Measurements from ENCODE around the gene GALNT5.

The GALNT5 gene

DNA sequence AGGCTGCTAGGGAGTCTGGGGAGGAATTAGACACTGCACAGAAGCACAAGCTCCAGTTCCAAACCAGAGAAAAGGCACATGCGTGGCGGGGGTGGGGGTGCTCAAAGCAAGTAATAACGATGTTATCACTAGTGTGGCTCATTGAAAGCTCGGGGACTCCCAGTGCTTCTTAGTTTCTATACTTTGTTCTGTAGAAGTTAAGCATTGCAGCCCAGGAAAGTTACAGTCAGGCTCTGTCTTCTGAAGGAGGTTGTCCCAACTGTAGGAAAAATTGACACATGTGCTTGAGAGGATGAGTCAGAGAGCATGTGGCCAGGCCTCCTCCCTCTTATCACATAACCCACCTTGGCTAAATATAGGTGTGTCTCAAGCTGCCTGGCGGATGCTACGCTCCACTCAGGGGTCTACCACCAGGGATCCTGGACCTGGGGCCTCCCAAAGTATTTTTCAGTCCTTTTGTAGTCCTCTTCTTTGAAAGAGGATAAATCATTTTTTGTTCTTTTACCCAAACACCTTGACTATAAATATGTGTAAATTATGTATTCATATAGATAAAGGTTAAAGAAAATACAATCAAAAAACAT is 3.8 kb downstream of the GALNT5 start:
- no peak overlapping the region for H3K9ac ChIP-seq (ENCODE audit: low read length)
- no peak overlapping the region for H3K23ac ChIP-seq (ENCODE audit: low read length)
- H3K14ac ChIP-seq (ENCODE audit: low read length): no peak overlapping the region
- no peak overlapping the region for H2BK12ac ChIP-seq (ENCODE audit: low read length)
- H3K4me2 ChIP-seq (ENCODE audit: low read length): no peak overlapping the region
- DNase-seq: peak; percentile 11 to 59
- no peak overlapping the region for H3K27ac ChIP-seq (ENCODE audit: low read depth, low read length)
- H2AFZ ChIP-seq (ENCODE audit: insufficient read depth, low read length, poor library complexity): no peak overlapping the region
- no peak overlapping the region for H3K18ac ChIP-seq (ENCODE audit: low read length)
- no peak overlapping the region for H2BK120ac ChIP-seq (ENCODE audit: insufficient read depth, low read length, poor library complexity)
- no peak overlapping the region for H3K4me3 ChIP-seq (ENCODE audit: low read depth, low read length)
- H2BK5ac ChIP-seq (ENCODE audit: low read depth, low read length, poor library complexity): no peak overlapping the region
- H4K12ac ChIP-seq (ENCODE audit: low read depth, low read length): no peak overlapping the region
- no peak overlapping the region for H2AK5ac ChIP-seq (ENCODE audit: low read length)
- no peak overlapping the region for H4K8ac ChIP-seq (ENCODE audit: low read depth, low read length)
- no CpG with 5 or more reads among the region's 6 CpGs for WGBS (ENCODE audit: extremely low coverage, insufficient coverage, insufficient read length)
- H3K79me2 ChIP-seq (ENCODE audit: control insufficient read depth, insufficient read depth, low read length, poor library complexity): no peaks in the 10 kb centered on the region
- no peaks in the 10 kb centered on the region for H3K27me3 ChIP-seq (ENCODE audit: insufficient read depth, low read length)
- H3K79me1 ChIP-seq (ENCODE audit: low read length): peaks cover 2% of the 10 kb centered on the region
- no peak overlapping the region for H3K4ac ChIP-seq (ENCODE audit: low read depth, low read length)
- H3K4me1 ChIP-seq (ENCODE audit: control insufficient read depth in 1 of 2, insufficient read depth in 2 of 2, low read length in 2 of 2): peaks cover 9 to 11% of the 10 kb centered on the region in 2 experiments
- no peaks in the 10 kb centered on the region for H3K9me3 ChIP-seq (ENCODE audit: insufficient read depth, low read depth, low read length)
- H3K36me3 ChIP-seq (ENCODE audit: control insufficient read depth in 1 of 2, insufficient read depth in 2 of 2, low read length in 2 of 2): no peaks in the 10 kb centered on the region
- no peak overlapping the region for H4K91ac ChIP-seq (ENCODE audit: low read depth, low read length)

DNA sequence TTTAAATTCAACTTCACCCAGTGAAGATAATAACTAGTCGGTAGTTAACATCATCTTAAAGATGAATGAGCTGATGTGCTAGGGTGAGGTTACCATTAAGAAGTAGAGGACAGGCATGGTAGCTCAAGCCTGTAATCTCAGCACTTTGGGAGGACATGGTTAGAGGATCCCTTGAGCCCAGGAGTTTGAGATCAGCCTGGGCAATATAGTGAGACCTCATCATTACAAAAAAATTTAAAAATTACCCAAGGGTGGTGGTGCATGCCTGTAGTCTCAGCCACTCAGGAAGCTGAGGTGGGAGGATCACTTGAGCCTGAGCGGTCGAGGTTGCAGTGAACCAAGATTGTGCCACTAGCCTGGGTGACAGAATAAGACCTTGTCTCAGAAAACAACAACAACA is 4.7 kb downstream of the GALNT5 start:
- Histone ChIP-seq H3K79me1 (ENCODE audit: low read length) (peaks cover 2% of the 10 kb centered on the region), H3K27ac (ENCODE audit: low read depth, low read length) (no peak overlapping the region), H3K4me3 (ENCODE audit: low read depth, low read length) (no peak overlapping the region), H3K27me3 (ENCODE audit: insufficient read depth, low read length) (no peaks in the 10 kb centered on the region), H2BK5ac (ENCODE audit: low read depth, low read length, poor library complexity) (no peak overlapping the region), H3K9ac (ENCODE audit: low read length) (no peak overlapping the region), H3K4ac (ENCODE audit: low read depth, low read length) (no peak overlapping the region), H4K8ac (ENCODE audit: low read depth, low read length) (no peak overlapping the region), H2BK12ac (ENCODE audit: low read length) (no peak overlapping the region), H3K36me3 (ENCODE audit: control insufficient read depth in 1 of 2, insufficient read depth in 2 of 2, low read length in 2 of 2) (no peaks in the 10 kb centered on the region), H2AFZ (ENCODE audit: insufficient read depth, low read length, poor library complexity) (no peak overlapping the region), H4K91ac (ENCODE audit: low read depth, low read length) (no peak overlapping the region), H3K14ac (ENCODE audit: low read length) (no peak overlapping the region), H3K18ac (ENCODE audit: low read length) (no peak overlapping the region), H3K23ac (ENCODE audit: low read length) (no peak overlapping the region), H2AK5ac (ENCODE audit: low read length) (no peak overlapping the region), H3K4me2 (ENCODE audit: low read length) (no peak overlapping the region), H3K79me2 (ENCODE audit: control insufficient read depth, insufficient read depth, low read length, poor library complexity) (no peaks in the 10 kb centered on the region), H3K4me1 (ENCODE audit: control insufficient read depth in 1 of 2, insufficient read depth in 2 of 2, low read length in 2 of 2) (peaks cover 9 to 11% of the 10 kb centered on the region in 2 experiments), H2BK120ac (ENCODE audit: insufficient read depth, low read length, poor library complexity) (no peak overlapping the region), H3K9me3 (ENCODE audit: insufficient read depth, low read depth, low read length) (no peaks in the 10 kb centered on the region), H4K12ac (ENCODE audit: low read depth, low read length) (no peak overlapping the region)
- DNase-seq: peak in 1 of 2 donors; percentile 32
- WGBS (ENCODE audit: extremely low coverage, insufficient coverage, insufficient read length): no CpG with 5 or more reads among the region's 3 CpGs

GRCh38 chr2:157264099-157264498 is 6.6 kb downstream of the GALNT5 start:
- H2AFZ ChIP-seq (ENCODE audit: insufficient read depth, low read length, poor library complexity): no peak overlapping the region
- no CpG with 5 or more reads among the region's 3 CpGs for WGBS (ENCODE audit: extremely low coverage, insufficient coverage, insufficient read length)
- H3K27me3 ChIP-seq (ENCODE audit: insufficient read depth, low read length): no peaks in the 10 kb centered on the region
- H4K12ac ChIP-seq (ENCODE audit: low read depth, low read length): no peak overlapping the region
- H3K27ac ChIP-seq (ENCODE audit: low read depth, low read length): no peak overlapping the region
- H3K9ac ChIP-seq (ENCODE audit: low read length): no peak overlapping the region
- H3K4me3 ChIP-seq (ENCODE audit: low read depth, low read length): no peak overlapping the region
- no peak overlapping the region for H2BK12ac ChIP-seq (ENCODE audit: low read length)
- no peak overlapping the region for H2BK120ac ChIP-seq (ENCODE audit: insufficient read depth, low read length, poor library complexity)
- peaks cover 2% of the 10 kb centered on the region for H3K79me1 ChIP-seq (ENCODE audit: low read length)
- no peak overlapping the region for H3K23ac ChIP-seq (ENCODE audit: low read length)
- H4K8ac ChIP-seq (ENCODE audit: low read depth, low read length): no peak overlapping the region
- H4K91ac ChIP-seq (ENCODE audit: low read depth, low read length): no peak overlapping the region
- DNase-seq: peak; percentile 47 to 90
- peaks cover 9 to 11% of the 10 kb centered on the region in 2 experiments for H3K4me1 ChIP-seq (ENCODE audit: control insufficient read depth in 1 of 2, insufficient read depth in 2 of 2, low read length in 2 of 2)
- no peaks in the 10 kb centered on the region for H3K36me3 ChIP-seq (ENCODE audit: control insufficient read depth in 1 of 2, insufficient read depth in 2 of 2, low read length in 2 of 2)
- no peaks in the 10 kb centered on the region for H3K9me3 ChIP-seq (ENCODE audit: insufficient read depth, low read depth, low read length)
- no peak overlapping the region for H2BK5ac ChIP-seq (ENCODE audit: low read depth, low read length, poor library complexity)
- no peak overlapping the region for H3K4me2 ChIP-seq (ENCODE audit: low read length)
- H2AK5ac ChIP-seq (ENCODE audit: low read length): no peak overlapping the region
- H3K14ac ChIP-seq (ENCODE audit: low read length): no peak overlapping the region
- H3K4ac ChIP-seq (ENCODE audit: low read depth, low read length): no peak overlapping the region
- H3K79me2 ChIP-seq (ENCODE audit: control insufficient read depth, insufficient read depth, low read length, poor library complexity): no peaks in the 10 kb centered on the region
- H3K18ac ChIP-seq (ENCODE audit: low read length): no peak overlapping the region

DNA sequence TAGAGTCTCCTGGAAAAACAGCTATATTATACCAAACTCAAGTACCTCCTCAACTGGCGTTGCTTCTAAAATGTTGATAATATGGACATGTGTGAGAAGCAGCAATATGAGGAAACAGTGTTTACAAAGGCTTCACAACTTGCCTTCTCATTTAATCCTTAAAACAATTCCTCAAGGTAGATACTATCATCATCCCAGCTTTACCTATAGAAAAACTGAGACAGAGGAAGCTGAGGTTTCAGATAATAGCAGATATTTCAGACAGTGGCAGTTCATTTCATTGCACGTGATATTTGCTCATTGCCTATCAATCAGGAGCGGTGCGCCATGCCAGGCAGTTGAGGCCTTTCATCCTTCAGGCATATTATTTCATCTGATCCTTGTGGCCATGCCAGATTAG is 8.3 kb downstream of the GALNT5 start:
- Histone ChIP-seq H3K4me1 (ENCODE audit: control insufficient read depth in 1 of 2, insufficient read depth in 2 of 2, low read length in 2 of 2) (peaks cover 6 to 8% of the 10 kb centered on the region in 2 experiments), H3K27me3 (ENCODE audit: insufficient read depth, low read length) (no peaks in the 10 kb centered on the region), H2BK120ac (ENCODE audit: insufficient read depth, low read length, poor library complexity) (peak overlapping the region; percentile 3), H3K27ac (ENCODE audit: low read depth, low read length) (no peak overlapping the region), H3K4me3 (ENCODE audit: low read depth, low read length) (no peak overlapping the region), H2AK5ac (ENCODE audit: low read length) (no peak overlapping the region), H3K4me2 (ENCODE audit: low read length) (no peak overlapping the region), H3K79me2 (ENCODE audit: control insufficient read depth, insufficient read depth, low read length, poor library complexity) (no peaks in the 10 kb centered on the region), H2AFZ (ENCODE audit: insufficient read depth, low read length, poor library complexity) (no peak overlapping the region), H3K14ac (ENCODE audit: low read length) (no peak overlapping the region), H2BK5ac (ENCODE audit: low read depth, low read length, poor library complexity) (no peak overlapping the region), H4K8ac (ENCODE audit: low read depth, low read length) (no peak overlapping the region), H3K79me1 (ENCODE audit: low read length) (no peaks in the 10 kb centered on the region), H3K18ac (ENCODE audit: low read length) (no peak overlapping the region), H3K4ac (ENCODE audit: low read depth, low read length) (no peak overlapping the region), H3K36me3 (ENCODE audit: control insufficient read depth in 1 of 2, insufficient read depth in 2 of 2, low read length in 2 of 2) (no peaks in the 10 kb centered on the region), H4K12ac (ENCODE audit: low read depth, low read length) (no peak overlapping the region), H3K23ac (ENCODE audit: low read length) (no peak overlapping the region), H4K91ac (ENCODE audit: low read depth, low read length) (no peak overlapping the region), H3K9me3 (ENCODE audit: insufficient read depth, low read depth, low read length) (no peaks in the 10 kb centered on the region), H3K9ac (ENCODE audit: low read length) (no peak overlapping the region), H2BK12ac (ENCODE audit: low read length) (no peak overlapping the region)
- DNase-seq: no peak
- no CpG with 5 or more reads among the region's 4 CpGs for WGBS (ENCODE audit: extremely low coverage, insufficient coverage, insufficient read length)
